GM12878 (cell line): ENCODE results near the gene RNF113B. TPM values are rescaled to one million over a fixed set of nuclear protein-coding genes. Genes with fewer than 3 reads are reported as not detected.

Experiments
- ATAC-seq: fragments of 200-7000 bp; cut with Tn5 transposase; 3 replicates; pipeline ENCODE4 v1.9.1; 2020; ENCODE audit warnings: mild to moderate bottlenecking, moderate library complexity
- BruUV-seq: library from RNA; stranded (reverse); fragments of 400-500 nt; replicated peaks from 2 replicates; lab custom pipeline; 2021; lab: Mats Ljungman, UMichigan
- CTCF ChIA-PET: fragments of 300-600 bp; sonication (Branson Sonifier 250); formaldehyde crosslinking; extraction: SDS; loops from one replicate; lab custom pipeline; 2021; ENCODE audit warnings: inconsistent platforms; lab: Yijun Ruan, JAX
- POLR2A ChIA-PET: fragments of 350-600 bp; formaldehyde crosslinking; extraction: SDS; loops from one replicate; lab custom pipeline; 2021; ENCODE audit warnings: inconsistent platforms; lab: Charles Lee
- RAD21 ChIA-PET: fragments of 300-600 bp; sonication (Branson Sonifier 250); formaldehyde crosslinking; loops from one replicate; lab custom pipeline; 2023; ENCODE audit warnings: antibody characterized with exemption; ENCODE audit not compliant: unreplicated experiment; lab: Charles Lee
- SMC1A ChIA-PET: fragments of 300-600 bp; sonication (Branson Sonifier 250); formaldehyde crosslinking; loops from one replicate; lab custom pipeline; 2023; ENCODE audit not compliant: unreplicated experiment, uncharacterized antibody; lab: Charles Lee
- DNase-seq: peaks from one replicate; pipeline ENCODE4 v3.0.0-alpha.2; 2011; ENCODE audit warnings: low read depth, low spot score
- FAIRE-seq: peaks from 3 replicates; lab custom pipeline; 2011; peaks lifted over from hg19 to GRCh38; lab: Jason Lieb, UNC
- H2AFZ ChIP-seq: 2 replicates; pipeline ENCODE4 v1.6.0; 2011; ENCODE audit warnings: low read depth, low read length, control low read depth; ENCODE audit not compliant: control insufficient read depth
- H3K27ac ChIP-seq: 2 replicates; pipeline ENCODE4 v1.5.1; 2011; ENCODE audit warnings: control low read depth; ENCODE audit not compliant: control insufficient read depth, insufficient read depth
- H3K27me3 ChIP-seq, 2 experiments: replicated peaks in 1 of 2; 2 replicates each; pipeline versions ENCODE4 v1.6.0 to v1.6.1; 2011; ENCODE audit warnings: low read length in 1 of 2; ENCODE audit not compliant: control insufficient read depth in 2 of 2, insufficient read depth in 2 of 2
- H3K36me3 ChIP-seq, 2 experiments: 2 replicates each; pipeline ENCODE4 v1.5.1; 2011; ENCODE audit warnings: low read length in 1 of 2; ENCODE audit not compliant: control insufficient read depth in 2 of 2, insufficient read depth in 2 of 2
- H3K4me1 ChIP-seq: 2 replicates; pipeline ENCODE4 v1.6.1; 2011; ENCODE audit warnings: mild to moderate bottlenecking, low read length, moderate library complexity, mixed read lengths; ENCODE audit not compliant: control insufficient read depth, insufficient read depth
- H3K4me2 ChIP-seq: 2 replicates; pipeline ENCODE4 v1.6.0; 2011; ENCODE audit warnings: control low read depth; ENCODE audit not compliant: control insufficient read depth, insufficient read depth
- H3K4me3 ChIP-seq: fragments of 200-600 bp; sonication (generic); 2 replicates; pipeline ENCODE4 v1.5.1; 2016
- H3K79me2 ChIP-seq: 2 replicates; pipeline ENCODE4 v1.6.0; 2011; ENCODE audit warnings: low read length; ENCODE audit not compliant: control insufficient read depth, insufficient read depth
- H3K9ac ChIP-seq: 2 replicates; pipeline ENCODE4 v1.8.0; 2011; ENCODE audit warnings: low read length, control low read depth, mixed read lengths; ENCODE audit not compliant: control insufficient read depth, insufficient read depth
- H3K9me3 ChIP-seq: replicated peaks from 3 replicates; pipeline ENCODE4 v1.5.1; 2011; ENCODE audit warnings: mild to moderate bottlenecking, low read length; ENCODE audit not compliant: control insufficient read depth, insufficient read depth
- H4K20me1 ChIP-seq: 2 replicates; pipeline ENCODE4 v1.6.0; 2011; ENCODE audit not compliant: control insufficient read depth, insufficient read depth
- ASH2L ChIP-seq: fragments of 300-600, 200-600 bp; sonication (generic); IDR thresholded peaks from 2 replicates; pipeline ENCODE4 v1.6.1; 2017; ENCODE audit warnings: low read depth, mild to moderate bottlenecking, borderline replicate concordance
- CBX5 ChIP-seq: sonication (generic); IDR thresholded peaks from 2 replicates; pipeline ENCODE4 v1.6.1; 2016; ENCODE audit warnings: low read depth, moderate library complexity, mild to moderate bottlenecking, inconsistent platforms
- GATAD2B ChIP-seq: fragments of 450-650 bp; conservative IDR thresholded peaks from 2 replicates; pipeline ENCODE4 v1.6.1; 2017; ENCODE audit warnings: low read depth, mild to moderate bottlenecking, moderate library complexity
- HDAC6 ChIP-seq: fragments of 200-600 bp; sonication (generic); IDR thresholded peaks from one replicate; pipeline ENCODE4 v1.8.0; 2017; ENCODE audit warnings: antibody characterized with exemption; ENCODE audit not compliant: unreplicated experiment
- NR2C1 ChIP-seq: fragments of 450-650 bp; IDR thresholded peaks from 2 replicates; pipeline ENCODE4 v1.6.1; 2017; ENCODE audit warnings: antibody characterized with exemption, mild to moderate bottlenecking, moderate library complexity
- POLR2A ChIP-seq: IDR thresholded peaks from 2 replicates; pipeline ENCODE4 v1.6.1; 2011; ENCODE audit warnings: low read depth, mild to moderate bottlenecking, low read length
- POLR2AphosphoS5 ChIP-seq: IDR thresholded peaks from 2 replicates; pipeline ENCODE4 v1.6.1; 2011; ENCODE audit warnings: mild to moderate bottlenecking, low read length, inconsistent platforms
- SMAD5 ChIP-seq: IDR thresholded peaks from 2 replicates; pipeline ENCODE4 v1.6.1; 2016; ENCODE audit warnings: antibody characterized with exemption, low read depth
- SMARCA5 ChIP-seq: fragments of 450-650 bp; IDR thresholded peaks from 2 replicates; pipeline ENCODE4 v1.6.1; 2017; ENCODE audit warnings: mild to moderate bottlenecking
- SP1 ChIP-seq: IDR thresholded peaks from one replicate; pipeline ENCODE4 v1.6.1; 2011; ENCODE audit warnings: low read depth, low read length
- SRF ChIP-seq, 2 experiments: IDR thresholded peaks; 2 replicates each; pipeline ENCODE4 v1.6.1; 2011; ENCODE audit warnings: low read depth in 2 of 2, low read length in 2 of 2, mild to moderate bottlenecking in 1 of 2, moderate library complexity in 1 of 2
- SUZ12 ChIP-seq: fragments of 200-600 bp; sonication (generic); IDR thresholded peaks from one replicate; pipeline ENCODE4 v1.6.1; 2018; ENCODE audit warnings: antibody characterized with exemption, mild to moderate bottlenecking; ENCODE audit not compliant: unreplicated experiment
- ZNF207 ChIP-seq: fragments of 450-650 bp; IDR thresholded peaks from 2 replicates; pipeline ENCODE4 v1.6.1; 2014; ENCODE audit warnings: antibody characterized with exemption, mild to moderate bottlenecking, borderline replicate concordance
- ZNF274 ChIP-seq: IDR thresholded peaks from one replicate; pipeline ENCODE4 v1.8.0; 2011; ENCODE audit not compliant: insufficient read length, insufficient read depth
- WGBS: methylation state at CpG from one replicate; pipeline ENCODE4 v1.1.6; 2016; ENCODE audit warnings: low lambda C conversion rate; ENCODE audit not compliant: insufficient replicate concordance, insufficient coverage; ENCODE audit errors: missing lambda C conversion rate; 5-methylcytosine and 5-hydroxymethylcytosine counted together
- in situ Hi-C: fragments of 300-500 bp; cut with MboI; formaldehyde crosslinking; loops from 9 replicates; pipeline ENCODE4 v1.14.3; 2018; ENCODE audit warnings: mixed read lengths
- intact Hi-C: fragments of 100-400 bp; cut with micrococcal nuclease; formaldehyde crosslinking; loops from one replicate; pipeline ENCODE4 v1.14.2; 2022; ENCODE audit not compliant: unreplicated experiment
- polyA plus RNA-seq, 11 experiments: library from polyadenylated mRNA; depleted of rRNA in 4 of 11; unstranded in 6 of 11; stranded (reverse) in 5 of 11; fragments of >200 nt; fragmentation: Nextera tagmentation in 4 of 11; fragmentation: Illumina TruSeq in 1 of 11; extraction: Ambion mirVana in 4 of 11; extraction: Trizol in 1 of 11; gene quantifications; 1 replicate in 1 of 11; 2 replicates in 10 of 11; pipeline versions ENCODE4 v1.2.1 to v1.2.3, GENCODE V29; 2011 to 2016; ENCODE audit warnings: inconsistent platforms in 2 of 11, missing spikeins in 2 of 11, low read depth in 1 of 11
- total RNA-seq, 4 experiments: library from RNA; depleted of rRNA in 3 of 4; stranded (reverse); fragments of >200 nt in 3 of 4; fragmentation: Illumina TruSeq in 1 of 4; extraction: Trizol in 1 of 4; gene quantifications; 2 replicates each; pipeline versions ENCODE4 v1.2.1 to v1.2.3, GENCODE V29; 2013 to 2021
- TF ChIP-seq, protein P1 (sequence below): fragments of 450-650 bp; formaldehyde crosslinking; IDR thresholded peaks from 2 replicates; pipeline ENCODE4 v1.4.0; 2022; ENCODE audit warnings: mild to moderate bottlenecking, moderate library complexity
- TF ChIP-seq, protein P2 (sequence below): fragments of 450-650 bp; IDR thresholded peaks from 2 replicates; pipeline ENCODE4 v1.6.1; 2017; ENCODE audit warnings: borderline replicate concordance

The RNF113B gene
- total and polyA plus RNA-seq, 10 of the 15 experiments (the other 5 are each of a cell fraction or from before 2014, with no cell fraction given), result not detected

DNA sequence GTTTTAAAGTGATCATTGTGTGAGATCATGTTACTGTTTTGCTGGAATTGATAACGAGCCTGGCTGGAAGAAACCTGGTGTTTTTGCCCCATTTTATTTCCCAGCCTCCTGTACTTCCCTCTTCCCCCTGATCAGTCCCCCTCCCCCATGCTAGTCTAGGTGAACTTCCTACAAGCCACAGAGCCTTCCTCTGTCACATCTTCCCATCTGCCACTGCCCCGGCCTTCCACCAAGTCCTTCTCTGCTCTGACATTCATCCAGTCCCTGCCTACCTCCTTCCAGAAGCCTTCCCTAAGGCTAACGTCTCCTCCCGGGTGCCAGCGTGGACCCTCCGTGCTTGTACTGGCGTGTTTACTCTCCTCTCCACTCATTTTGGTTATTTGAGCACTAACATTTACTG, 19.9 kb downstream of the RNF113B start:
- RAD21 ChIA-PET, result no interaction called here
- no peaks in the 10 kb centered on the region for H3K4me1 ChIP-seq
- in situ Hi-C loops, result no loop called here
- H3K27me3 ChIP-seq, result no peaks in the 10 kb centered on the region
- H3K4me2 ChIP-seq, result no peak overlapping the region
- no peak overlapping the region for H3K9ac ChIP-seq
- DNase-seq, result no peak
- H3K9me3 ChIP-seq, result no peaks in the 10 kb centered on the region
- no peak overlapping the region for H3K27ac ChIP-seq
- intact Hi-C loops, result no loop called here
- FAIRE-seq, result no peak
- H3K36me3 ChIP-seq, result no peaks in the 10 kb centered on the region
- POLR2A ChIA-PET, result no interaction called here
- ATAC-seq, result no peak
- CTCF ChIA-PET, result no interaction called here
- H2AFZ ChIP-seq, result no peak overlapping the region
- SMC1A ChIA-PET, result no interaction called here
- H4K20me1 ChIP-seq, result no peaks in the 10 kb centered on the region
- no TSS peak for BruUV-seq
- TF ChIP-seq ZNF207 (no peak), NR2C1 (no peak), POLR2A (no peak), SMARCA5 (no peak), ZNF274 (no peak)
- TF ChIP-seq, all 136 proteins: peak for 0
- WGBS, result 48% methylated on average over 7 of the region's 7 CpGs
- no peak overlapping the region for H3K4me3 ChIP-seq
- no peaks in the 10 kb centered on the region for H3K79me2 ChIP-seq

DNA sequence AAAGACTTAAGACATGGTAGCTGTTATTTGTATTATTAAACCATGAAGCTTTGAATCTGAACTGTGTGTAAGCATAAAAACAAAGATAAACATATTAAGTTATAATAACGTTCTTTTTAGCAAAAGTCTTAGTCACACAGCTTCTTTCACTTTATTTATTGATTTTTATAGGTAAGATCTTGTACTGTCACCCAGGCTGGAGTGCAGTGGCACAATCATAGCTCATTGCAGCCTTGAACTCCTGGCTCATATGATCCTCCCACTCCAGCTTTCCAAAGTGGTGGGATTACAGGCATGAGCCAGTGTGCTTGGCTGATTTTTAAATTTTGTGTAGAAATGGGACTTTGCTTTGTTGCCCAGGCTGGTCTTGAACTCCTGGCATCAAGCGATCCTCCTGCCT, 20.8 kb downstream of the RNF113B start:
- H3K27me3 ChIP-seq, result no peaks in the 10 kb centered on the region
- ChIA-PET SMC1A (interaction anchor here (1.0 to 1.5 kb wide), 3 partner anchors 9 to 46 kb away, joined by 3 to 4 read pairs (median 4); no protein-coding TSS in a partner anchor), CTCF (no interaction called here), POLR2A (interaction anchor here (0.6 to 0.8 kb wide), 2 partner anchors 10 to 24 kb away, joined by 3 to 4 read pairs; no protein-coding TSS in a partner anchor), RAD21 (interaction anchor here (1.2 kb wide), 1 partner anchor 46 kb away, joined by 3 read pairs; no protein-coding TSS in a partner anchor)
- H3K4me1 ChIP-seq, result no peaks in the 10 kb centered on the region
- intact Hi-C loops, result no loop called here
- no peak for DNase-seq
- FAIRE-seq, result no peak
- H3K36me3 ChIP-seq, result no peaks in the 10 kb centered on the region
- no peaks in the 10 kb centered on the region for H4K20me1 ChIP-seq
- in situ Hi-C loops, result no loop called here
- no peaks in the 10 kb centered on the region for H3K9me3 ChIP-seq
- BruUV-seq, result no TSS peak
- no peak overlapping the region for H3K4me2 ChIP-seq
- ATAC-seq, result no peak
- no peak overlapping the region for H3K4me3 ChIP-seq
- WGBS, result 50% methylated on average over 2 of the region's 2 CpGs
- H2AFZ ChIP-seq, result no peak overlapping the region
- H3K79me2 ChIP-seq, result no peaks in the 10 kb centered on the region
- no peak overlapping the region for H3K9ac ChIP-seq
- H3K27ac ChIP-seq, result no peak overlapping the region
- no peak for TF ChIP-seq POLR2AphosphoS5
- no peak for TF ChIP-seq GATAD2B
- no peak for TF ChIP-seq SRF (IDR thresholded peaks at IDR 0.05; ENCODE audit: low read depth in 2 of 2, low read length in 2 of 2)
- TF ChIP-seq HDAC6, result no peak
- no peak for TF ChIP-seq SP1
- TF ChIP-seq, protein P1, sequence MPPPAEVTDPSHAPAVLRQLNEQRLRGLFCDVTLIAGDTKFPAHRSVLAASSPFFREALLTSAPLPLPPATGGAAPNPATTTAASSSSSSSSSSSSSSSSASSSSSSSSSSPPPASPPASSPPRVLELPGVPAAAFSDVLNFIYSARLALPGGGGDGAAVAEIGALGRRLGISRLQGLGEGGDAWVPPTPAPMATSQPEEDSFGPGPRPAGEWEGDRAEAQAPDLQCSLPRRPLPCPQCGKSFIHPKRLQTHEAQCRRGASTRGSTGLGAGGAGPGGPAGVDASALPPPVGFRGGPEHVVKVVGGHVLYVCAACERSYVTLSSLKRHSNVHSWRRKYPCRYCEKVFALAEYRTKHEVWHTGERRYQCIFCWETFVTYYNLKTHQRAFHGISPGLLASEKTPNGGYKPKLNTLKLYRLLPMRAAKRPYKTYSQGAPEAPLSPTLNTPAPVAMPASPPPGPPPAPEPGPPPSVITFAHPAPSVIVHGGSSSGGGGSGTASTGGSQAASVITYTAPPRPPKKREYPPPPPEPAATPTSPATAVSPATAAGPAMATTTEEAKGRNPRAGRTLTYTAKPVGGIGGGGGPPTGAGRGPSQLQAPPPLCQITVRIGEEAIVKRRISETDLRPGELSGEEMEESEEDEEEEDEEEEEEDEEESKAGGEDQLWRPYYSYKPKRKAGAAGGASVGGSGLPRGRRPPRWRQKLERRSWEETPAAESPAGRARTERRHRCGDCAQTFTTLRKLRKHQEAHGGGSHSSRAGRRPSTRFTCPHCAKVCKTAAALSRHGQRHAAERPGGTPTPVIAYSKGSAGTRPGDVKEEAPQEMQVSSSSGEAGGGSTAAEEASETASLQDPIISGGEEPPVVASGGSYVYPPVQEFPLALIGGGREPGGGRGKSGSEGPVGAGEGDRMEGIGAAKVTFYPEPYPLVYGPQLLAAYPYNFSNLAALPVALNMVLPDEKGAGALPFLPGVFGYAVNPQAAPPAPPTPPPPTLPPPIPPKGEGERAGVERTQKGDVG (CRISPR knock-in tag), result no peak
- no peak for TF ChIP-seq SUZ12
- no peak for TF ChIP-seq CBX5
- TF ChIP-seq ASH2L, result no peak
- TF ChIP-seq, protein P2, sequence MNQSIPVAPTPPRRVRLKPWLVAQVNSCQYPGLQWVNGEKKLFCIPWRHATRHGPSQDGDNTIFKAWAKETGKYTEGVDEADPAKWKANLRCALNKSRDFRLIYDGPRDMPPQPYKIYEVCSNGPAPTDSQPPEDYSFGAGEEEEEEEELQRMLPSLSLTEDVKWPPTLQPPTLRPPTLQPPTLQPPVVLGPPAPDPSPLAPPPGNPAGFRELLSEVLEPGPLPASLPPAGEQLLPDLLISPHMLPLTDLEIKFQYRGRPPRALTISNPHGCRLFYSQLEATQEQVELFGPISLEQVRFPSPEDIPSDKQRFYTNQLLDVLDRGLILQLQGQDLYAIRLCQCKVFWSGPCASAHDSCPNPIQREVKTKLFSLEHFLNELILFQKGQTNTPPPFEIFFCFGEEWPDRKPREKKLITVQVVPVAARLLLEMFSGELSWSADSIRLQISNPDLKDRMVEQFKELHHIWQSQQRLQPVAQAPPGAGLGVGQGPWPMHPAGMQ, result no peak
- TF ChIP-seq SMAD5, result no peak
